Activated CD4-positive, alpha-beta T cell treated with anti-CD3 and anti-CD28 coated beads for 36 hours (primary cell): Measurements from ENCODE around the gene ANKH. TPM values are rescaled to one million over a fixed set of nuclear protein-coding genes. Genes with fewer than 3 reads are reported as not detected.
"Not testable (repeated sequence)": the region's sequence is repeated elsewhere in the genome, so short reads cannot be mapped to it uniquely, and the experiment has no call there.

Experiments used
- ATAC-seq: fragments of 200-7000 bp; cut with Tn5 transposase; one replicate; pipeline ENCODE4 v1.10.0; 2021; ENCODE audit warnings: mild to moderate bottlenecking, moderate library complexity
- CTCF ChIA-PET: fragments of 350-600 bp; sonication (Branson Sonifier 250); formaldehyde crosslinking; loops from one replicate; lab custom pipeline; 2021; ENCODE audit warnings: antibody characterized with exemption; lab: Charles Lee
- POLR2A ChIA-PET: fragments of 350-600 bp; sonication (Branson Sonifier 250); formaldehyde crosslinking; loops from one replicate; lab custom pipeline; 2021; ENCODE audit warnings: antibody characterized with exemption, inconsistent platforms; lab: Charles Lee
- DNase-seq: peaks from one replicate; pipeline ENCODE4 v3.0.0-alpha.2; 2020
- H3K27ac Mint-ChIP-seq: one replicate; pipeline ENCODE4 v1.8.0; 2021; ENCODE audit warnings: mixed read lengths
- H3K27me3 Mint-ChIP-seq: one replicate; pipeline ENCODE4 v1.8.0; 2021; ENCODE audit warnings: mixed read lengths
- H3K36me3 Mint-ChIP-seq: one replicate; pipeline ENCODE4 v1.8.0; 2021; ENCODE audit warnings: low read depth, mixed read lengths
- H3K4me1 Mint-ChIP-seq: one replicate; pipeline ENCODE4 v1.8.0; 2021; ENCODE audit warnings: mixed read lengths
- H3K4me3 Mint-ChIP-seq: one replicate; pipeline ENCODE4 v1.8.0; 2021; ENCODE audit warnings: mild to moderate bottlenecking, moderate library complexity, mixed read lengths
- H3K9me3 Mint-ChIP-seq: one replicate; pipeline ENCODE4 v1.8.0; 2021; ENCODE audit warnings: low read depth, mixed read lengths
- intact Hi-C, 2 experiments: fragments of 100-400 bp; cut with DNase I in 1 of 2; cut with micrococcal nuclease in 1 of 2; formaldehyde crosslinking; loops; one replicate each; pipeline versions ENCODE4 v1.14.2 to v1.15.1; 2022 to 2024; cut with DNase I, micrococcal nuclease
- total RNA-seq, 2 experiments: library from RNA; stranded (reverse); gene quantifications; one replicate each; pipeline ENCODE4 v1.2.3, GENCODE V29; 2021

ANKH gene
- total RNA-seq, 2 experiments from 2014 or later, result 72.8 to 76.4 TPM

DNA sequence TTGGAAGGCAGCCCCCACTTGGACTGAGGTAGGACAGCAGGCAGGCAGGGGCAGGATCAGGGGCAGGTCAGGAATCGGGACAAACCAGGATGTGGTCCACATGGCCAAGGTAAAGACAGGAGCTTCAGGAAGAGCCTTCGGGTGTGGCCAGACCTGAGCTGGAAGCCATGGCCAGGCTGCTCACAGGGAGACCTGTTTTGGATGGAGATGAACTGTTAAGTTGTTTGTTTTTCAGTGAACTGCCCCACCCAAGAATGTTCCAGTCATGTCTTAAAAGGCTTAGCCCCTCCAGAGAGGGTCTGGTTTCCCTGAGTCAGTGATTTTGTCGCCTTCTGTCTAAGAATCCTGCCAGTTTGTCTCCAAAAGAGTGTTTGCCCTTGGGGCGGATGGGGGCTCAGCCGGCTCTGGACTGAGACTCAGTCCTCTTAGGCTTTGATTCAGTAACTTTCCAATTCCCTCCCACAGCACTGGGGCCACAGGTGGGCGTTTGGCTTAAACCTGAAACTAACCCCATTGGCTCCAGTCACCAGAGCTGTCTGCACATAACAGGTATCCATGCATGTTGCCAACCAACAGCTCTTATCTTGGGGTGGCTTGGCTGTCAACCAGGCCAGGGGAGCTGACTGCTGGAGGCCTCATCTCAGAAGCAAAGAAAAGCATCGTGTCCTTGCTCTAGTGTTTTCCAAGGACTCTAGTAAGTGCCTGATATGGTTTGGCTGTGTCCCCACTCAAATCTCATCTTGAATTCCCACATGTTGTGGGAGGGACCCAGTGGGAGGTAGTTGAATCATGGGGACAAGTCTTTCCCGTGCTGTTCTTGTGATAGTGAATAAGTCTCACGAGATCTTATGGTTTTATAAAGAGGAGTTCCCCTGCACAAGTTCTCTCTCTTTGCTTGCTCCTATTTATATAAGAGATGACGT is 11.3 kb upstream of the ANKH start:
- no peaks in the 10 kb centered on the region for H3K27me3 Mint-ChIP-seq
- intact Hi-C loops, result no loop called here
- H3K4me3 Mint-ChIP-seq, result no peak overlapping the region
- ChIA-PET POLR2A (no interaction called here), CTCF (no interaction called here)
- H3K9me3 Mint-ChIP-seq, result no peaks in the 10 kb centered on the region
- H3K27ac Mint-ChIP-seq, result no peak overlapping the region
- no peaks in the 10 kb centered on the region for H3K36me3 Mint-ChIP-seq
- H3K4me1 Mint-ChIP-seq, result peaks cover 2% of the 10 kb centered on the region
- ATAC-seq, result no peak
- no peak for DNase-seq

DNA sequence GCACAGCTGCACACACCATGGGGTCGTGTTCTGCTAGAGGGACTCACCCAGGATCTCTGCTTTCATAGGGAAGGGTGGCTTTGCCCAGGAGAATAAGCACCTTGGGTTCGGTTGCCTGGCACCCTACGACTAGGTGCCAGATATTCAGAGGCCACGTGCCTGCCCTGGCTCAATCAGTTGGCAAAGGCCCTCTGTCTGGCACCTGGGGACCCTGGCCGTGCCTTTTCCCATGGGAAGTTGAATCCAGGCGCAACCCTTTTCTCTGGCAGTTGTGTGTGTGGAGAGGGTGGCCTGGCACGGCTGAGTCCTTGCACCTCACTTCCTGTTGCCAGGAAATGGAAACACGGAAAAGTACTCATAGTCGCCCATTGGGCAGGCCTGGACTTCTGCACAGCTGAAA is 10.2 kb upstream of the ANKH start:
- CTCF ChIA-PET, result no interaction called here
- no peak overlapping the region for H3K27ac Mint-ChIP-seq

DNA sequence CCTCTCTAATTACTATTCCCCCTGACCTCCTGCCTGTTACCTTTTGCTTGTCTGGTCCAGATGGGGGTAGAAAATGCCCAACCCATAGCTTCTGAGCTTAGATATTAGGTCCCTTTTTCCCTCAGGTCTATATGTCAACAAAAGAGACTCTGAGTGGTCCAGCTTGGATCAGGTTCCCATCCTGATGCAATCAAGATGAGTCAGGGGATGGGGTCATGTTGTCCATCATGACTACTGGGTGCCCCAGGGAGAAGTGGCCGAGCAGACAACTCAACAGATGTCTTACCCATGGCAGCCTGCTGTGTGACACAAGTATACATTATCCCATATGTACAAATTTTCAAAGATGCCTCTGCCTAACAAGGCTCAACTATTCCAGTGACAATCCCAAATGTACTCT is 9.1 kb upstream of the ANKH start:
- Mint-ChIP-seq H3K9me3 (no peaks in the 10 kb centered on the region), H3K4me3 (no peak overlapping the region), H3K4me1 (peaks cover 4% of the 10 kb centered on the region), H3K36me3 (no peaks in the 10 kb centered on the region), H3K27me3 (no peaks in the 10 kb centered on the region), H3K27ac (no peak overlapping the region)
- ATAC-seq, result no peak
- ChIA-PET POLR2A (interaction anchor here (0.6 kb wide), 1 partner anchor 1357 kb away, joined by 3 read pairs; no protein-coding TSS in a partner anchor), CTCF (interaction anchor here (1.0 to 1.1 kb wide), 2 partner anchors 51 to 154 kb away, joined by 3 to 5 read pairs; no protein-coding TSS in a partner anchor)
- intact Hi-C loops, result no loop called here
- no peak for DNase-seq

More for the DNA sequence above, 10.2 kb upstream of the ANKH start:
- Mint-ChIP-seq H3K4me1 (peaks cover 4% of the 10 kb centered on the region), H3K27me3 (no peaks in the 10 kb centered on the region), H3K4me3 (no peak overlapping the region), H3K9me3 (no peaks in the 10 kb centered on the region), H3K36me3 (no peaks in the 10 kb centered on the region)
- ATAC-seq, result no peak
- POLR2A ChIA-PET, result no interaction called here
- intact Hi-C loops, result no loop called here
- DNase-seq, result no peak

DNA sequence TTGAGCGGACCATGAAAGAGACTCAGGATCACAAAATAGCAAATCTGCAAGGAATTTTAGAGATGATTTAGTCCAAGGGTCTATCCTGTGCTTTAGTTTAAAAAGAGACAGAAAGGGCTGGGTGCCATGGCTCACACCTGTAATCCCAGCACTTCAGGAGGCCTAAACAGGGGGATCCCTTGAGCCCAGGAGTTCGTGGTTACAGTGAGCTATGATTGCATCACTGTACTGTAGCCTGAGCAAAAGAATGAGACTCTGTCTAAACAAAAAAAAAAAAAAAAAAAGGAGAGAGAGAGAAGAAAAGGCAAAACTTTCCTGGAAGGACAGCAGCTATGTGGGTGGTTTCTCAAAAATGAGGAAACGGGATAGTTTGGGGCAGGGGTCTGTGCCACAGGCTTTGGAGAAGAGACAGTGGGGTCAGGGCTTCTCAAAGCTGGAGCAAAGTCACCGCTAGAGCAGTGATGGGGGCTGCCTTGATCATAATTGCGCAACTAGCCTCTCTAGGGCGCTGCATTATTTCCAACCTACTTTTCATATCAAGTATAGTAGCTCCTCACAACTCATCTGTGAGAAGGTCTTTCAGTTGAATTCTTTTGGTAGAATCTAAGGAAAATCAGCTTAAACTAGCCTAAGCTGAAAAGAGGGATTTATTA is 8.5 kb upstream of the ANKH start:
- POLR2A ChIA-PET, result interaction anchor here (0.6 to 1.2 kb wide), 2 partner anchors 45 to 110 kb away, joined by 3 to 4 read pairs; no protein-coding TSS in a partner anchor
- peaks cover 4% of the 10 kb centered on the region for H3K4me1 Mint-ChIP-seq
- intact Hi-C loops, result no loop called here
- no peaks in the 10 kb centered on the region for H3K36me3 Mint-ChIP-seq
- no peaks in the 10 kb centered on the region for H3K9me3 Mint-ChIP-seq
- H3K27ac Mint-ChIP-seq, result no peak overlapping the region
- ATAC-seq (peak; percentile 26), DNase-seq (no peak)
- no peak overlapping the region for H3K4me3 Mint-ChIP-seq
- CTCF ChIA-PET, result interaction anchor here (0.6 to 1.1 kb wide), 3 partner anchors 52 to 214 kb away, joined by 3 to 5 read pairs (median 3); no protein-coding TSS in a partner anchor
- no peaks in the 10 kb centered on the region for H3K27me3 Mint-ChIP-seq

DNA sequence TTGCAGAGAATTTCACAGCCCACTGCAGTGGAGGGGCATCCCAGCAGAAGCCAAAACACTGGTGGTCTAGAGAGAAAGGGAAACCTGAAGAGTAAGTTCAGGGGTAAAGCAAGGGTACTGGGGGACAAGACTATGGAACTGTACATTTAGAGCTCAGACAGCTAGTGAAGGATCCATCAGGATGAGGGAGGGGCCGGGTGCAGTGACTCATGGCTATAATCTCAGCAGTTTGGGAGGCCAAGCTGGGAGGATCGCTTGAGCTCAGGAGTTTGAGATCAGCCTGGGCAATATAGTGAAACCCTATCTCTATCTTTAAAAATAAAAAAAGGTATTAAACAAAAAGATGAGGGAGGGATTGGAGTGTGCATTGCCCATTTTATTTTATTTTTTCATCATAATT is 7.8 kb upstream of the ANKH start:
- ATAC-seq, result no peak
- intact Hi-C loops, result no loop called here
- ChIA-PET CTCF (interaction anchor here (0.6 to 1.1 kb wide), 3 partner anchors 150 to 1574 kb away, joined by 3 read pairs; no protein-coding TSS in a partner anchor), POLR2A (interaction anchor here (0.6 to 1.2 kb wide), 2 partner anchors 46 to 111 kb away, joined by 3 to 4 read pairs; no protein-coding TSS in a partner anchor)
- Mint-ChIP-seq H3K36me3 (no peaks in the 10 kb centered on the region), H3K27ac (no peak overlapping the region), H3K9me3 (no peaks in the 10 kb centered on the region), H3K27me3 (no peaks in the 10 kb centered on the region), H3K4me1 (peaks cover 6% of the 10 kb centered on the region), H3K4me3 (no peak overlapping the region)
- no peak for DNase-seq

DNA sequence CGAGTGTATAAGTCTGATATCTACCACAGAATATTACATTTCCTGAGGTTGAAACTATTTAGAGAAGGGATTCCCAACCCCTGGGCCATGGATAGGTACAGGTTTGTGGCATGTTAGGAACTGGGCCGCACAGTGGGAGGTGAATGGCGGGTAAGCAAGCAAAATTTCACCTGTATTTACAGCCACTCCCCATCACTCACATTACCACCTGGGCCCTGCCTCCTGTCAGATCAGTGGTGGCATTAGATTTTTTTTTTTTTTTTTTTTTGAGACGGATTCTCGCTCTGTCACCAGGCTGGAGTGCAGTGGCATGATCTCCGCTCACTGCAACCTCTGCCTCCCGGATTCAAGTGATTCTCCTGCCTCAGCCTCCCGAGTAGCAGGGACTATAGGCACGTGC is 6.6 kb upstream of the ANKH start:
- CTCF ChIA-PET, result interaction anchor here (0.5 to 1.3 kb wide), 2 partner anchors 8 to 1637 kb away, joined by 3 to 4 read pairs; no protein-coding TSS in a partner anchor
- DNase-seq, ATAC-seq, H3K9me3 Mint-ChIP-seq, POLR2A ChIA-PET, H3K27me3 Mint-ChIP-seq, H3K4me3 Mint-ChIP-seq, H3K27ac Mint-ChIP-seq, H3K36me3 Mint-ChIP-seq, intact Hi-C loops: not testable (repeated sequence)
- H3K4me1 Mint-ChIP-seq, result peaks cover 10% of the 10 kb centered on the region

DNA sequence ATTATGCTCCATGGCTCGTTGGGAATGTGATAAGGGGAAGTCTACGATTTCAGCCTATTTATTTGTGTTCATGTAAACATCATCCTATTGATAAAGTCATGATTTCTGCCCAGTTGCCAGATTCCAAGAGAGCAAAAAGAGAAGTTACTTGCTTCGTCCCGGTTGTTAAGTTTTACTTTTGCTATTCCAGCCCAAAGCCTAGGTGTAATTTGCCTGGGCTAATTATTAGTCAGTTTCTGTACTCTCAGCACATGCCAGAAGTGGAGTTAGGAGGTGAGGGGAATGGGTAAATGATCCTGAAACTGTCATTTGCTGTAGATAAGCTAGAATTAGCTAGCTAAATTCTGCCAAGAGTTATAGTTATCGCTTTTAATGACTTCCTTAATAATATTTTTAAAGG is 4.5 kb upstream of the ANKH start:
- no peak for DNase-seq
- no peak for ATAC-seq
- Mint-ChIP-seq H3K4me3 (no peak overlapping the region), H3K4me1 (peaks cover 10% of the 10 kb centered on the region), H3K9me3 (no peaks in the 10 kb centered on the region), H3K27ac (no peak overlapping the region), H3K36me3 (no peaks in the 10 kb centered on the region), H3K27me3 (no peaks in the 10 kb centered on the region)
- ChIA-PET POLR2A (no interaction called here), CTCF (no interaction called here)
- intact Hi-C loops, result no loop called here

DNA sequence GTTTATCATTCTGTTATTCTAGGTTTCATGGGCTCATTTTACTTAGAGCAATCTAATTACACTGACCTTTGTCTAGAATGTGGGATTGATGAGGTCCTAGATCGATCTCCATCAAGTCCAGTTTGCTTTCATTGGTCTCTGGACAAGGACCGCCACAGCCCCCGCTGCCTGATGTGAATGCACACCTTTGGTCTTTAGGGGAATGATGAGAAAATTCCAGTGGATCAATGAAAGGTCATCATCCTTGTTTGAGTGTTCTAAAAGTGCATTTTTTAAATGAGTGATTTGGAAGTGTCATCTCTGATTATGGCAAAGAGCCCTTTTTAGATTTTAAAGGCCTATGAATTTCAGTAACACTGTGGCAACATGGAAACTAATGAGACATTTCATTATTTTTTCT is 2.2 kb upstream of the ANKH start:
- Mint-ChIP-seq H3K4me3 (peak overlapping the region; percentile 33), H3K4me1 (peaks cover 28% of the 10 kb centered on the region), H3K36me3 (peaks cover 2% of the 10 kb centered on the region), H3K27me3 (no peaks in the 10 kb centered on the region), H3K9me3 (no peaks in the 10 kb centered on the region), H3K27ac (no peak overlapping the region)
- POLR2A ChIA-PET, result interaction anchor here (1.3 kb wide), 1 partner anchor 119 kb away, joined by 3 read pairs; no protein-coding TSS in a partner anchor
- ATAC-seq (no peak), DNase-seq (no peak)
- CTCF ChIA-PET, result interaction anchor here (0.9 to 1.5 kb wide), 5 partner anchors 15 to 141 kb away, joined by 3 to 12 read pairs (median 3); no protein-coding TSS in a partner anchor
- intact Hi-C loops, result loop anchor here (5.0 kb wide), 3 partner anchors 206 to 1594 kb away; partner anchors contain the start of gene ZNF622 (in 1 of the 2)

DNA sequence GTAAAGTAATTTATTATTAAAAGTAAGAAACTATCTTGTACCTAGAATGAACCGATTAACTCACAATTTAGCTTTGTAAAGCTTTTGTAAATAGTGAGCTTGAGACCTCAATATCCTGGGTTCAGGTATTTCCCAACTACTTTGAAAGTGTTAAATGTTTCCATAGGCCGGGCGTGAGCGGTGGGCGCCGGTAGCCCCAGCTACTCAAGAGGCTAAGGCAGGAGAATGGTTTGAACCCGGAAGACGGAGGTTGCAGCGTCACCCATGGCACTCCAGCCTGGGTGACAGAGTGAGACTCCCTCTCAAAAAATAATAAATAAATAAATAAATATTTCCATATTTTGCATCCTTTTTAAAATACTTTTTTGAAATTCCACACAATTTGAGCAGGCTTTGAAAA is 1.5 kb upstream of the ANKH start:
- peaks cover 2% of the 10 kb centered on the region for H3K36me3 Mint-ChIP-seq

DNA sequence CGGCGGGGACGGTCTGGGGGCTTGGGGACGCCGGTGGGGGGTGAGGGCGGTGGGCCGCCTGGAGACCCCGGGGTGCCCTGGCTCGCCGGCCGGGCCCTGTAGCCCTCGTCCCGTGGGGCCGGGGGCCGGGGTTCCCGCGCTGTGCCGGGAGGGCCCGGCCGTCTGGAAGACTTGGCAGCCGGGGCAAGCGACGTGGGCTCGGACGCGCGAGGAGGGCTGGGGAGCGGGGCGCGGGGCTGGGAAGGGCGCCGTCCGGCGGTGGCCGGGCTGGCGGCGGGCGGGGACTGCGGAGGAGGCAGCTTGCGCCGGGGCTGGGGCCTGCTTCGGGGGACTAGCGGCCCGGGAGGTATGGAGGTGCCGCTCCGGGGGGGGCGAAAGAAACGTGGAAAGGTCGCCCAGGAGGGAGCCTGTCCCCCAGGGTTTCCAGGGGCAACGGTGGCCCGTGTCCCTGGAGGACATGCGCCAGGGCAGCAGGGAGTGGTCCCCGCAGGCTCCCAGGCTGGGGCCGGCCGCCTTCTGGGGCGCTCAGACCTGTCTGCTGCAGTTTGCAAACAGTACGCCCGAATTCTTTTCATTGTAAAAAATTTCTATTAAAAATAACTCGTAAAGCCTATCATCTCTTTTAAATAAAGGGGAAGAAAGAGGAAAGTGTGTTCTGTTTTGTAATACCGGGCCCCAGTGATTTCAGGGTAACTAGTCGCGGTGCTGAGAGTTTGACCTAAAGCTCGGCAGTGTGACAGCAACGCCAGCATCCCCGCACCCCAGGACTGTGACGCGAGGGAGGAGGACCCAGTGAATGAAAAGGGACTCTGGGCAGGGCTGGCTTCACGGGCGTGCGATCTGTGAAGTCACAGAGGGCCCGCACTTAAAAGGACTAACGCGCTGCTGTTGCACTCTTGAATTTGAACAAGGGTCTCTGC is 752 bp upstream of the ANKH start:
- peak; percentile 45 for ATAC-seq
- peaks cover 4% of the 10 kb centered on the region for H3K36me3 Mint-ChIP-seq

More for the DNA sequence above, 1.5 kb upstream of the ANKH start:
- peak overlapping the region; percentile 81 for H3K4me3 Mint-ChIP-seq
- POLR2A ChIA-PET, result interaction anchor here (1.3 kb wide), 1 partner anchor 120 kb away, joined by 3 read pairs; no protein-coding TSS in a partner anchor
- ATAC-seq (no peak), DNase-seq (peak; percentile 15)
- CTCF ChIA-PET, result interaction anchor here (0.9 to 1.5 kb wide), 6 partner anchors 15 to 141 kb away, joined by 3 to 12 read pairs (median 4); no protein-coding TSS in a partner anchor
- intact Hi-C loops, result loop anchor here (5.0 kb wide), 3 partner anchors 206 to 1594 kb away; partner anchors contain the start of gene ZNF622 (in 1 of the 2)
- peaks cover 30% of the 10 kb centered on the region for H3K4me1 Mint-ChIP-seq
- H3K27me3 Mint-ChIP-seq, result no peaks in the 10 kb centered on the region
- H3K27ac Mint-ChIP-seq, result no peak overlapping the region
- no peaks in the 10 kb centered on the region for H3K9me3 Mint-ChIP-seq

More for the DNA sequence above, 752 bp upstream of the ANKH start:
- Mint-ChIP-seq H3K27me3 (no peaks in the 10 kb centered on the region), H3K4me1 (peaks cover 30% of the 10 kb centered on the region), H3K27ac (peak overlapping the region; percentile 86), H3K9me3 (no peaks in the 10 kb centered on the region), H3K4me3 (peak overlapping the region; percentile 81)
- POLR2A ChIA-PET, result interaction anchor here (1.3 kb wide), 1 partner anchor 121 kb away, joined by 3 read pairs; no protein-coding TSS in a partner anchor
- DNase-seq, result peak; percentile 82
- intact Hi-C loops, result loop anchor here (5.0 kb wide), 3 partner anchors 205 to 1595 kb away; partner anchors contain the start of gene ZNF622 (in 1 of the 2)
- CTCF ChIA-PET, result interaction anchor here (1.1 to 1.5 kb wide), 5 partner anchors 16 to 131 kb away, joined by 3 to 12 read pairs (median 5); no protein-coding TSS in a partner anchor
